GM23338 (cell line): ENCODE data around the gene PXDN.

ENCODE experiments used
- CREB1 ChIP-seq: fragments of 250-450 bp; sonication (Bioruptor Pico); IDR thresholded peaks from 2 replicates; pipeline ENCODE4 v1.5.0; 2020; ENCODE audit warnings: low read depth, mild to moderate bottlenecking, moderate library complexity
- CTCF ChIP-seq, 2 experiments: fragments of 200-600 bp in 1 of 2; sonication (generic) in 1 of 2; conservative IDR thresholded peaks; 2 replicates each; pipeline versions ENCODE4 v1.5.1 to v1.6.1; 2016 to 2017; ENCODE audit warnings: antibody characterized with exemption in 2 of 2, low read depth in 2 of 2, mild to moderate bottlenecking in 2 of 2, moderate library complexity in 1 of 2

DNA sequence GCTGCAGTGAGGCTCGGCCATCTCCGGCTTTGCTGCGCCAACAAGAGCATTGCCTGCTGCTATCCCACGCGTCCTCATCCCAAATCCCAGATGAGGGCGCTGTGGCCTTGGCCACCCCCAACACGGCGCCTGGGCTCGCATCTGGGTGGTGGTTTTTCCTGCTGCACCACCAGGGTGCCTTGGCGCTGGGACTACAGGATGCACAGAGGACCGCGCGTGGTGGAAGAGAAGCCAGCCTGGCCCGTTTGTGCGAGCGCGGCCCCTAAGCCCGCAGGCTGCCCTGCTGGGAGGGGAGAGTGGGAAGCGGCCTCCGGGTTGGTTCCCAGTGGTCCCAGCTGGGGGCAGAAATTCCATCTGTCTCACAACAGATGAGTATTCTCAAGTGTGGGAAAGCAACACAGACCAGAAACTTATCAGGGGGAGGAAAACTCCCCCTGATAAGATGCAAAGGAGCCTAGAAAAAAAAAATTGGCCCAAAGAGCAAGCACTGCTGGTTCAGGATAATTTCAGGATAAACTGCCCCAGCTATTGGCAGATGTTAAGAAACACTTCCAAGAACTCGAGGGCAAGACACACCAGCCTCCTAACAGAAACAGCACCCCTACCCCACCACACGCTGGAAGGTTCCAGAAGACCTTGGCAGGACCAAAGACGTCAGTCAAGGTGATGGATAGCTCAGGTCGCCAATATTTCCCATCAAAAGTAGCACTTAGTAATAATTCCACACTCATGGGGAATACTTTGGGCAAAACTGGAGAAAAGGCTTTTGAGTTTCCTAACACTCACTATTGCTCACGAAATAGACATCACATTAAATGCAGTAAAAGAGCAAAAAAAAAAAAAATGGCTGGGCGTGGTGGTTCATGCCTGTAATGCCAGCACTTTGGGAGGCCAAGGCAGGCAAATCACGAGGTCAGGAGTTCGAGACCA lies 152.1 kb downstream of the PXDN start:
- TF ChIP-seq CTCF (conservative IDR thresholded peaks at IDR 0.05; ENCODE audit: low read depth in 2 of 2) (peak; percentile 59 to 97), CREB1 (CRISPR knock-in tag) (0 out of 2 replicates have a peak, but pooled peaks have one; percentile 17)
